Lower leg skin (tissue), 3 donors: ENCODE results near the gene LFNG.

Experiments used
- CTCF ChIP-seq, 3 donors: fragments of 450-650 bp; IDR thresholded peaks; one replicate each; pipeline ENCODE4 v1.5.1; 2016; ENCODE audit warnings: antibody characterized with exemption in 3 of 3, mild to moderate bottlenecking in 3 of 3, moderate library complexity in 2 of 3
- POLR2A ChIP-seq, 2 donors: fragments of 450-650 bp; IDR thresholded peaks; one replicate each; pipeline ENCODE4 v1.6.1; 2016 to 2017; ENCODE audit warnings: antibody characterized with exemption in 2 of 2, mild to moderate bottlenecking in 1 of 2, moderate library complexity in 1 of 2

- TF ChIP-seq POLR2A (IDR thresholded peaks at IDR 0.05) = no peak
- TF ChIP-seq CTCF (IDR thresholded peaks at IDR 0.05) = no peak
These were observed 45.4 kb upstream of the LFNG start for GRCh38 chr7:2474224-2474623.
